ENCODE results near the gene NHSL2.

Gene NHSL2

DNA sequence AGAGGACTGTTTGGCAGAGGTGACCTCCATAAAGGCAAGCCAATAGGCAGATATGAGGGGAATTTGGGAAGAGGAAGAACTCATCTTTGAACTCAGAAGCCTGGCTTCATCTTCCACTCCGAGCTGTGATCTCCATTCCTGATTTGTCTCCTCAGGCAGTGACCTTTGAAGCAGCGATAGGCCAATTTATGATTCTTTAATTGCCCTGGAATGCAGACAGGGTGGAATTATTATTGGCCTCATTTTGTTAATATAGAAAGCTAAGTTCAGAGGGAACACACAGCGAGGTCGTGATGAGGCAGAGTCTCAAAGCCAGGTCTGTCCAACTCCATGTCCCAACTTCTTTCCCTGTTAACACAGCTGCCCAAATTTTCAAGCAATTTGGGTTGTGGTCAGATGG, 204.2 kb downstream of the NHSL2 start:
- DNase-seq = no peak

- no peak for DNase-seq
Measured at GRCh38 chrX:72115380-72115779, 204.7 kb downstream of the NHSL2 start.

- DNase-seq = no peak
Measured at GRCh38 chrX:72117636-72118210, 207.1 kb downstream of the NHSL2 start.

GRCh38 chrX:72120837-72121236, 210.2 kb downstream of the NHSL2 start:
- no peak for DNase-seq

GRCh38 chrX:72121383-72121782, 210.7 kb downstream of the NHSL2 start:
- DNase-seq = peak; percentile 64

DNA sequence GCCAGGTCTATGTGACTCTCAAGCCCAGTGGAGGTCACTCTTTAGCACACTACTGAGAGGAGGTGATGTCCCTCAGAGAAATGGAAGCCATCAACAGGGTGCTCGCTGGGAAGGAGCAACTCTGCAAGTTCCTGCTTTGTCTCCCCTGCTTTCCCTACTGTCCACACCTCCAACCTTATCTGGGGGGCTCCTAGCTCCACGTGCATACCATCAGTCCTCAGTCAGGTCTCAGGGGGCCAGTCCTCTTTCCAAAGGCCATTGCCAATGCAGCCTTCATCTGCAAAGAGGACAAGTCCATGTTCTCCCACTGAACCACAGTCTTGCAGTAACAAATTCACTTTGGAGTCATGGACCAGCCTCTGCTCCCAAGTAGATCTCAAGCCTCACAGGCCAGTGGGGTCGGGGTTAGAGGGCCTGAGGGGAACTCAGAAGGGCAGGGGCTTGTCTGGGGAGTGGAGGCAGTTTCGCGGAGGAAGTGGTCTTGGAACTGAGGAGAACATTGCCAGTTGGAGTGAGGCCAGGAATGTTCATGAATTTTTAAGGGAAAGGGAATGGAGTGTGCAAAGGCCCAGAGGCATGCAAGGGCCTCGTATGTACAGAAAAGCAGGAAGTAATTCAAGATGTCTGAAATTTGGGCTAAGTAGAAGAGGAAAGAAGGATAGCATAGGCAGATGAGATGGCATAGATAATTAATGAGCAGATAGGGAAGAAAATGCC, 212.1 kb downstream of the NHSL2 start:
- DNase-seq = no peak

DNA sequence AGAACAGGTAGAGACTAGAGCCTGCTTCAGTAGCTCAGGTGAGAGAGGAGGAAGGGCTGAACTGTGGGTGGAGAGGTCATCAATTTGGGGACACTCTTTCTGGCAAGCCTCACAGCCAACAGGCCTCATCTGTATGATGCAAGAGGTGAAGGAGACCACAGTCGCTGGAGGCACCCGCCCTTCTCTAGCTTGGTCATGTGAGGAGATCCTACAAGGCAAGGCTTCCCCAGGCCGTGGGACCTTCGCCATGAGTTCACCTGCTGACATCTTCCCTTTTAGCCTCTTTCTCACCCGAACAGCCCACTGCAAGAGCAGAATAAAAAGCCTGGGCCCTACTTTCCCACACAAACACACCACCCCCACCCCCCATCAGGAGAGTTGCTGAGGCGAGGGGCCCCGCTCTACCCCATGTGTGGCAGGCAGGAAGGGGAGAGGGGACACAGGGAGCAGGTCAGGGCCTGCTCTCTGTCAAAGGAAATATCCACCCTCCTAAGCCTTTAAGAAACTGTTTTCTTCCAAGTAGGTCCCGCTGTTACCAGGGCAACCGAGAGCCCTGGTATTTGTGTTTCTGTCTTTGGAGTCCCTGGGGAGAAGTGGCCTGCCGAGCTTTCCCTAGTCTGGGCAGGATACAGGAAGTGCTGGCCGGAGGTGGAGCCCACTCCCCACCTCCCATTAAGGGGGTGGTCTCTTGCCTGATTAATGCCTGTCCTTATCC, 213.0 kb downstream of the NHSL2 start:
- no peak for DNase-seq

GRCh38 chrX:72124540-72125201, 214.0 kb downstream of the NHSL2 start:
- DNase-seq = no peak

GRCh38 chrX:72125331-72126047, 214.8 kb downstream of the NHSL2 start:
- no peak for DNase-seq

- no peak for DNase-seq
Measured at GRCh38 chrX:72126048-72126415, 215.4 kb downstream of the NHSL2 start.

DNA sequence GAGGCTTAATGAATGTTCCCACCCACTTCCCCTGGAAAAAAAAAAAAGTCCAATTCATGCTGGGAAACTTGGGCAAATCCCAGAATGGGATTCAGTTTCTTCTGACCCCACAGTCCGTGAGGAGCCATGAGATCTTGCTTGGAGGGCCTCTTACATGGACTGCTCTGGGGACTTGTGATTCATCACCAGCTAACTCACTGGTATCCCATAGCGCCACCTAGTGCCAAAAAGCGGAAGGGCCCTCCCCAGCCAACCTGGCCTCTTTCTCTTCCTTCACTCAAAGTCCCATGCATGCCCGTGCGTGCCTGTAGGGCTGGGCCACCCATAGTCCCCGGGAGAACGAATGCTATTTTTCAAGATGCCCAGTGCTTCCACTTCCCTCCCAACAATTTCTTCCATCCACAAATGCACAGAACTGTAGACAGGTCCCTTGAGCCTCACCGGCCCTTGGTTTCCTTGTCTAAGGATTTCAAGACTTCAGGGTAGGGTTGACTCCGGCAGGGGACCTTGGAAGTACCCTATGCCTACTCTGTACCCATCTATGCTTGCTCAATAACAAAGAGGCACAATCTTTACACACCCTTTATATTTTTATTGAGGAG, 216.0 kb downstream of the NHSL2 start:
- peak; percentile 82 for DNase-seq

- no peak for DNase-seq
Measured at GRCh38 chrX:72127332-72127731, 216.7 kb downstream of the NHSL2 start.

- no peak for DNase-seq
Measured at GRCh38 chrX:72128183-72128834, 217.7 kb downstream of the NHSL2 start.

GRCh38 chrX:72128881-72129280, 218.2 kb downstream of the NHSL2 start:
- no peak for DNase-seq

DNA sequence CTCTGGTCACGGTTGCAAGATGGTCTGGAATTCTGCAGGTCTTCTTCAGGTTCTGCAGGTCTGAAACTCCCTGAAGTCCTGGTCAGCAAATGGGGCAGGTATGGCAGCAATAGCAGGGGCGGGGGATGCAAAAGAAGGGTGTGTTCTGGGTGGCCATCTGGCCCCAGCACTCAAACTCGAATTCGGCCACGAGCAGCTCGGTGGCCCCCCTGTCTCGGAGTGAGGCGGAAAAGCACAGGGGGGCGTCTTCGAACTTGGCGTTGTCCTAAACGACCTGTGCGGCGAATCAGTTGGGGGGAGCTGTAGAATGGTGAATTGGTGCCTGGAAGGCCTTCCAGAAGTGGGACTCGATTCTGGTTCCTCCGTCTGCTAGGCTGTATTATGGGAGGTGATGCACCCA, 219.0 kb downstream of the NHSL2 start:
- DNase-seq = no peak

- DNase-seq = no peak
Measured at GRCh38 chrX:72130156-72130761, 219.6 kb downstream of the NHSL2 start.

DNA sequence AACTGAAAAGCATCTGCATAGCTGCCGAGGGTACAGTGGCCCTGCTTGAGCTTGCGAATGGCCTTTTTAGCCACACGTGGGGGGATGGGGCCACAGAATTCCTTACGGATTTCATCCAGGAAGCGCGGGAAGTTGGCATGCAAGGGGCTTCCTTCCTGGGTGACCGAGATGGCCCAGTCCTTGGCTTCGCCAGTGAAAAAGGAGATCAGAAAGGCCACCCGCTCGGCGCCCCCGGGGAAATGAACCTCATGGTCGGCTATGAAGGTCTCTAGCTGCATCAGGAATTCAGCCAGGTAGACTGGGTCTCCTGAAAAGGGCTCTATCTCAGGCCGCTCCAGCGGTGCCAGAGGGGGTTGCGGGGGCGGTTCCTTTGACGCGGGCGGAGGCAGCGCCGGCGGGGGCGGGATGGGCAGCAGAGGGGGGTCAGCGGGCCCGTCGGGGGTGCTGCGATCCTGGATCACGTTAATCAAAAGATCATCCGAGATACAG, 220.2 kb downstream of the NHSL2 start:
- no peak for DNase-seq

GRCh38 chrX:72131317-72132294, 221.0 kb downstream of the NHSL2 start, which contains the start of gene RTL5:
TSS of gene RTL5 (minus strand) at chrX:72131915.
- peak; percentile 69 for DNase-seq

GRCh38 chrX:72132456-72132855, 221.8 kb downstream of the NHSL2 start:
- DNase-seq = no peak

All from CD4-positive, alpha-beta T cell treated with Interleukin-12 subunit alpha and Interleukin-12 subunit beta, for 1 hour (primary cell).